C1 segment of cervical spinal cord (tissue), 14 donors: ENCODE measurements around the gene ROS1.

Experiments used
- DNase-seq, 14 donors: peaks; one replicate each; lab custom pipeline; 2025; lab: John Stamatoyannopoulos, UW

ROS1 gene

DNA sequence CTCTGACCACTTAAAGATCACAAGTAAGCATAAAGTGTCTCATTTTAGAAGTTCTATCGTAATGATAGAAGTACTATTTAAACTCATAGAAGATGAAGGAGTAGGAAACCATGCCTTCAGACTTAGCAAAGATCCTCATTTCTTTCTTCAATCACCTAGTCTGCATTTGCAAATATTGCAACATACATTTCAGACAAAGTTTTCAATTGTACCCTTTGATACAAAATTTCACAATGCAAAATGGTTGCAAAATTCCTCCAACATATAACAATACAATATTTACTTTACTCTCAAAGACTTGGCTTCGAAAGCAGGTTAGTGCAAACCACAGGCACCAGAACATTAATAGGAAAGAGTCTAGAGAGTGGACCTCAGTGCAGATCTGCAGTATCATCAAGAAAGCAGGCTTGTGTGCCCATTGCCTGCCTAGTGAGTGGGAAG, 16.1 kb upstream of the ROS1 start:
- DNase-seq: no peak

GRCh38 chr6:117440706-117441525, 15.2 kb upstream of the ROS1 start:
- DNase-seq: no peak

GRCh38 chr6:117432273-117432672, 6.5 kb upstream of the ROS1 start:
- DNase-seq: no peak

GRCh38 chr6:117423754-117424153, 2.0 kb downstream of the ROS1 start:
- peak in 1 of 14 donors; percentile 91 for DNase-seq

- DNase-seq: no peak
Measured at GRCh38 chr6:117418320-117418719, 7.4 kb downstream of the ROS1 start.

- no peak for DNase-seq
Measured at GRCh38 chr6:117417851-117418250, 7.9 kb downstream of the ROS1 start.

- DNase-seq: peak in 1 of 14 donors; percentile 82
Measured at GRCh38 chr6:117414770-117415169, 11.0 kb downstream of the ROS1 start.

DNA sequence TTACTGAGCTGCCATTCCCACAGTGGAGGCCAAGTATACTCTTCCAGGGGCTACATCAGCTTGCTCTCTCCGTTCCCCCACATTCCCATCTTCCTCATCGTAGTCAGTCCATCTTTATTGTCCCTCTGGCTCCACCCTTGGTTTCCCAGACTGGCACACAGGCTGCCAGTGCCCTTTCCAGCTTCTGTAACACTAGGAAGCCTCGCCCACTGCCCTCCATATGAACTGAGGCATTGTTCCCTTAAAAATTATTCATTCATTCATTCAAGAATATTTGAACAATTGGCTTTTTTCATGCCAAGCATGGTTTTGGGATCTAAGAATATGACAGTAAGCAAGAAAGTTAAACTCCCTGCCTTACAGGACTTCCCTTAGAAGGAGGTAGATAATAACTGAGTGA, 14.3 kb downstream of the ROS1 start:
- DNase-seq: no peak

GRCh38 chr6:117409863-117410262, 15.9 kb downstream of the ROS1 start:
- DNase-seq: no peak

DNA sequence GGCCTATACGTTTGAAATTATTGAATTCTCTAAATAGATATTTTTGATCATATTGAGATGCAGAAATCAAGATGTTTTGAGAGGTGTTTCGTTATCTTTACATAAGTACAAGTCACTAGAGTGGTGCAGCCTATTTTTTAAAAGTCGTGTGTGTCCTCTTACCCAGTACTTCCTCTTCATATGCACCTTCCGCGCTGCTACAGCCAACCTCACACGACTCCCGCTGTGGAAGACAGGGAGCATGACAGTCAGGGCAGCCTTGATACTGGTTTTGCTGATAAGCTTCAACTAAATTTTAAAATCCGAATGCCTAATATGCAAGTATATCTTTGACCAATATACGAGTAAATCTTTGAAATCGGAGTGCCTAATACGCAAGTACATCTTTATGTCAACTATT, 16.3 kb downstream of the ROS1 start:
- DNase-seq: no peak

GRCh38 chr6:117404548-117404947, 21.2 kb downstream of the ROS1 start:
- no peak for DNase-seq

- DNase-seq: no peak
Measured at GRCh38 chr6:117401799-117402198, 23.9 kb downstream of the ROS1 start.

GRCh38 chr6:117399924-117400323, 25.8 kb downstream of the ROS1 start:
- DNase-seq: peak in 1 of 14 donors; percentile 14

- peak in 1 of 14 donors; percentile 94 for DNase-seq
Measured at GRCh38 chr6:117399126-117399525, 26.6 kb downstream of the ROS1 start.

- DNase-seq: peak in 1 of 14 donors; percentile 42
Measured at GRCh38 chr6:117397536-117398227, 28.1 kb downstream of the ROS1 start.

DNA sequence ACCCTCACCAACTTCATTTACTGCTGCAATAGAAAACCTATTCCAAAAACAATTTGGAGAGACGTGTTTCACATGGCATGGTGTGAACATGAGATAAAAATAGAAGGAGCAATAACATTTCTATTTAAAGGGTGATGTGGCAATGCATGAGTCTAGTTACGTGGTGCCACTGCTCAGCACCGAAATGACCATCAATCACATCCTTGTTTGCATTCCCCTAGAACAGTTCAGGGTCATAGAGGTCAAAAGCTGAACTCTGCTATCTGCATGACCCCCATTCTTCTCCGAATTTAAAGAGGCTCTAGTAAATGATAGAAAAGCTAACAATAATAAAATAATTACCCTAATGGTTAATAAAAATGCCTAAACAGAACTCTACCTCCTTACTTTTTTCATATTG, 29.5 kb downstream of the ROS1 start:
- DNase-seq: no peak

DNA sequence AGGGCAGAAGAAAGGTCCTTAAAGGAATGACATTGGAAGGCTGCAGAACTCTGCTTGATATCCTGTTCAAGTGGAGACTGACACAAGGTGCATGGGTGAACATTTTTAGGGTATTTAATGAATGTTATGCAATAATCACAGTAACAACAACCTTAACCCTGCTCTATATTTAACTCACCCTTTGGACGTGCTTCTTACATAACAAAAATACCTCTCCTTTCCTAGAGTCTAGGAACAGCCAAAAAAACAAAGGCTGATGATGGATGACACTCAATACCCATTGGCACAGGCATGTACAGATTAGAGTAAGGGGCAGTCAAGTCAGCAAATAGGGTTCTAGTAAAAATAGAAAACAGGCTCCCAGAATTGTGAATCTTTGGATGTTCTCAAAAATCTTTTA, 30.6 kb downstream of the ROS1 start:
- DNase-seq: no peak

GRCh38 chr6:117393045-117393444, 32.7 kb downstream of the ROS1 start:
- DNase-seq: no peak

DNA sequence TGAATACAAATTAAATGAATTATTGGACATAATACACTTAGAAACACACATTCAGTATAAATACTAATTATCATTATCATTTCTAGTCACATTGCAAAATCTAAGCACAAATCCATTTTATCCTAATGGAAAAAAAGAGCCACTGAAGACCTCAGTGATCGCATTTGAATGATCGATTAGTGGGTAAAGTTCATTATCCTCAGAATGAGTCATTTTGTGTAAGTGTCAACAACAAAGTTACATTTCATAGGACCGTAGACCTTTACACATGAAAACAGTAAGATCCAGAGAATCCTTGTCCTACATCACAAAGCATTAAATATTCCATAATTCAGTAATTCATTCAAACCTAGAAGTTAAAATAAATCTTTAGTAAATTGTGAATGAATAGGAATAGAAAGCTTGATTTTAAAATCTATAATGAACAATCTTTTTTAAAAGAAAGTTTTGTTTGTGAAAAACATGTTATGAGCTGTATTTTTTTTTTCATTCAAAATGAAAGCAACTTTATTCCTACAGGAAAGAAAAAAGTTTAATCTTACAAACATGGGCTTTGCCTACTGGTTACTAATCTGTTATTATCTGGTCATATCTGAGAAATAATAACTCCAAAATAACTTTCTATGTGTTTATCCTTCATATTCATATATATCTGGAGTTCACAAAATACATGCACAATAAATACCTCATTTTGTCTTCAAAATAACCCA, 33.7 kb downstream of the ROS1 start:
- no peak for DNase-seq

GRCh38 chr6:117389227-117390057, 36.3 kb downstream of the ROS1 start:
- no peak for DNase-seq

- DNase-seq: no peak
Measured at GRCh38 chr6:117387454-117387974, 38.2 kb downstream of the ROS1 start.
